Activated T-cell treated with anti-CD3 and anti-CD28 coated beads, Interleukin-2, amount 50 U/mL, for 48 hours (primary cell): ENCODE measurements around the gene TMEM174.
"Not testable (repeated sequence)": the region's sequence is repeated elsewhere in the genome, so short reads cannot be mapped to it uniquely, and the experiment has no call there.

Experiments
- DNase-seq, 2 experiments: peaks; one replicate each; pipeline ENCODE4 v3.0.0-alpha.2; 2020

TMEM174 gene

DNA sequence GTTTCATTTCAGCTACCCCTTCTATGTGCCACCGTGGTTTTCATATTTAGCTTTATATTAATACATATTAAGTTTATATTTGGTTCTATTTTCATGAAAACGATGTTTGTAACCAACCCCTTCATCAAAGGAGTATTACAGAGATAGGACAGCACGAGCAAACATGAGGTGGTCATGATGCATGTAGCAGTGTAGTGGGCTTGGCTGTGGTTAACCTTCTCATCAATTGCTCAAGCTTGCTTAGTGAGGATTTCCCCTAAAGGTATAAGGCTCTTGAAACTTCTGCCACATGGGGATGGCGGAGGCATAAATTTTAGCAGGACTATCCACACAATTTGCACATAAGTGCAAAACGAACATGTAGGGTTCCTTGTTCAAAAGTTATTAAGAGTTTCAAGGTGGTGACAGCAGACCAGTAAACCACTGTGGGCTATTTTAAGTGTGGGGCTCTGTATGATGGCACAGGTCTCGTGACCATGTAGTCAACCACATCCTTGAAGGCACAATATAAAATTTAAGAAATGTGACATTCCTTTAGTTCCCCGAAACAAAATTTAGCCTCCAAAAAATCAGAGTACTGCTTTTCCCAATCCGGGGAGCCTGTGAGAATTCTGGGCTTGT, 24.8 kb downstream of the TMEM174 start:
- DNase-seq = no peak

DNA sequence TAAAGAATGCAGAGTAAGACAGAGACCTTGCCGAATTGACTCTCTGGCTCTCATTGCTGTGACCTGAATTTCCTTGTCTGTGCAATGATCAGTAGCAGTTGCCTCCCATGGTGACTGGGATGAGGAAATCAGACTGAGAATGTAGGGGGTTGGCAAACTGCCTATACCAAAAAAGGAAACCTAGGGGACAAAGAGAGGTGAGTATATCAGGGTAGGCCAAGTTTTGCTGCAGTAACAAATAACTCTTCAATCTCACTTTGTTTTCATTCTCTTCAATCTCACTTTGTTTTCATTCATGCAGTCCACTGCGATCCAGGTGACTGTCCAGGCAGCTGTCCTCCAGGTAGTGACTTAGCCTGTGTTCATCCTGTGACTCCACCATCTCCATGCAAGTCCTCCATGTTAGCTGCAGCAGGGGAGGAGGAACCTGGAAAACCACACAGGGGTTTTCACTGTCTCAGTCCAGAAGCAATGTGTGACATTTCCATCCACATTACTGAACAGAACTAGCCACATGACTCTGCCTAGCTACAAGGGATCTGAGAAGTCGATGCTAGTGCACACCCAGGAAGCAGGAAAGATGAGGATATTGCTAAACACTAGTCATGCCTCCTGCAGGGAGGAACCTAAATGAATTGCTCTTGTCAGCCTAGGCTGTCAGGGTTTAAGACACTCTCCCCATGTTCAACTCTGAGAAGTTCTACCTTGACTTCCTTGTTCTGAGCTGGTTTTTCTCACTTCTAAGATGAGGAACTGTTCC, 26.0 kb downstream of the TMEM174 start:
- no peak for DNase-seq

DNA sequence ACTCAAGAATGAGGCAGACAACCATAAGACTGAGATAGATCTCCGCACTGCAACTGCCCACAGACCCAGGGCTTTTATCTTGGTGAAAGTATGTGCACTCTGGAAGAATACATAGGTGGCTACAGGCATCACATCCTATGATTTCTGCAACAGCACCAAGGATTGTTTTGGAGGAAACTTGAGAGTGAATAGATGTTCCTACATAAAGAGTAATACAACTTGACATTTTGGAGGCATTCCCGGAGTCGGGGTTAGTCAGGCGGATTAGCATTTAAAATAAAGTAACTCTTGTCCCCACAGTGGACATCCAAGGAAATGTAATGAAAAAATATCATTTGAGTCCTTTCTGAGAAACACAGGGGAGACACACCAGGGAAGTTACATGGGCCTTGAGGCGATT, 26.7 kb downstream of the TMEM174 start:
- DNase-seq = no peak

DNA sequence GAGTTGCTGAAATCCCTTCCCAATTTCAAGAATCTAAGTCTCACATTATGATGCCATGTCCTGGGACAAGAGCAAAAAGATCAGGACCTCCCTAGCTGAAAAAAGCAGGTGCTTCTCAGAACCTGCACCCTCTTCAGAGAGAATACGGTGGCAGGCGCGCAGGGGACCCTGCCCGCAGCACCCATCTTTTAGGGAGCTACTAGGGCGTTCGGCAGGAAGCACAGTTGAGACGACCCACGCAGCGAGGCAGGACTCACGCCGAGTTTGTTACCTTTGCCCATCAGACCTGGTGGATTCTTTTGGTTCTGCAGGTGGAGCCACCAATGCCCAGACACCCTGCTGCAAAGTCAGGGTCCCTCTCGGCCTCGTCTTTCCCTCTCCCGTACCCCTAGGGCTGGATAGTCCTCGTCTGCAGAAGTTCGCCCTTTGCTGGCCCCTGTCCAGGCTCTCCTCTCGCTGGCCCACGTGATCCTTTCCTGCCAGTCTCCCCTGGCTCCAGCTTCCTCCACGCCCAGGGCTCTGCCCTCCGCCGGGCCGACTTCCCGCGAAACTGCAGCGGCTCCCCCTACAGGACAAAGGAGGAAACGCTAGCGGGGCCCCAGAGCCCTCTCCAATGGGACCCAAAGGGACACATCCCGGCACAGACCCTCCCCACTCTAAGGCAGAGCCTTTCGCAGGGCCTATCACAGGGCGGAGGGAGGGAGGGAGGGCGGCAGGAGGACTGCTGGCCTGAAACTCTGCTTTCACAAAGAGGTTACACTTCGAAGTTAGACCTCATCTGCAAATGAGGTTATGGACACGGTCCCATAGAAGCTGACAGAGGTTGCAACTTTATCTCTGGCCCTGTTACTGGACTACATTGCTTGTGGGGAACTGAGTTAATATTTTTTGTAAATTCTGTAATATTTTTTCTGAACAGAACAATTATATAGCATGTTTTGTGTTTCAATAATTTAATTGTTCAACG, 28.8 kb downstream of the TMEM174 start:
- DNase-seq = peak; percentile 84 to 86

DNA sequence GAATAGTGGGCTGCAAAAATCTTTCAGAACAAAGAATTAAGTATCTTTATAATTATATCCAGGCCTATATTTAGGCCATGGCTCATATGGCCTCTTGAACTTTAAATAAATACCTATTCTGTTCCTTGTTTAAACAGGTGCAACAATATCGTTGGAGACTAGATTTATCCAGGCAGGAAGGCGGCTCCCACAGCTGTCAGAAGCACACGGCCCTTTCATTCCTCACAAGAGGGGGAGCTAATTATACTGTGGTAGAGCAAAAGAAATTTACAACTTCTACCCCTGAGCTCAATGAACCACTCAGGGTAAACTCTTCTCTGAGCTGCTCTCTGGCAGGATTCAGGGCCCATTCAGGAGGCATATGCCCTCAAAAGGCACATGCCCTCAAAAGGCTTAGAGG, 31.3 kb downstream of the TMEM174 start:
- no peak for DNase-seq

DNA sequence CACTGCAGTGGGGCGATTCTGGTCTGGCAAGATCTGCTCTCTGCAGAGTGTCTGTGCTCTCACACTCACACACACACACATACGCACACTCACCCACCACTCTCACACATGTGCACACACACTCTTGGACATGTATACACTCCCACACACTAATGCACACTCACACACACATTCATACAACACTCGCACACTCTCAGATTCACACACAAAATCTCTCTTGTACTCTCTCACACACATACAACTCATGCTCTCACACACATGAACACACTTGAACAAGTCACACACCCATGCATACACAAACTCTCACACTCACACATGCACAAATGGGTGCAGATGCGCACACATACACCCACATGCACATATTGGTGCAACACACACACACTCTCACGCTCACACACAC, 31.7 kb downstream of the TMEM174 start:
- no peak for DNase-seq

DNA sequence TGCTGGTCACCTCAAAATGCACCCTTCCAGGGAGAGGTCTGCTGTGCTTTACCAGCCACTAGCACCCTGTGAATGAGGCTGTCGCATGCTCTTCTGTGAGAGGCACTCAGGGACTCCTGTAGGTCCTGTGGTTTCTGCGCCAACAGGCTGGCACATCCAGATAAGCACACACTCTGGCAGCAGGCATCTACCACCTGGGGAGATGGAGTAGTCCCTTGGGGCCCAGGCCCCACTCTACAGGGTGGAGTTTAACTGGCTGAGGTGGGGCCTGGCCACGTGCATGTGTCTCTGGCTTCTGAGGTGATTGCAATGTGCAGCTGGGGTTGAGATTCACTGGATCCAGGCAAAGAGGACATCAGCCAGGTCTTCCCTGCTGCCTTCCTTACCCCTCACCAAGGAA, 32.3 kb downstream of the TMEM174 start:
- no peak for DNase-seq

DNA sequence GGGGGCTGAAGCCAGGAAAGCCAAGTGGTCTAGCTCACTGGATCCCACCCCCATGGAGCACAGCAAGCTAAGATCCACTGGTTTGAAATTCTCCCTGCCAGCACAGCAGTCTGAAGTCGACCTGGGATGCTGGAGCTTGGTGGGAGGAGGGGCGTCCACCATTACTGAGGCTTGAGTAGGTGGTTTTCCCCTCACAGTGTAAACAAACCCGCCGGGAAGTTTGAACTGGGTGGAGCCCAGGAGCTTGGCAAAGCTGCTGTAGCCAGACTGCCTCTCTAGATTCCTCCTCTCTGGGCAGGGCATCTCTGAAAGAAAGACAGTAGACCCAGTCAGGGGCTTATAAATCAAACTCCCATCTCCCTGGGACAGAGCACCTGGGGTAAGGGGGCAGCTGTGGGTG, 34.2 kb downstream of the TMEM174 start:
- DNase-seq = not testable (repeated sequence)

DNA sequence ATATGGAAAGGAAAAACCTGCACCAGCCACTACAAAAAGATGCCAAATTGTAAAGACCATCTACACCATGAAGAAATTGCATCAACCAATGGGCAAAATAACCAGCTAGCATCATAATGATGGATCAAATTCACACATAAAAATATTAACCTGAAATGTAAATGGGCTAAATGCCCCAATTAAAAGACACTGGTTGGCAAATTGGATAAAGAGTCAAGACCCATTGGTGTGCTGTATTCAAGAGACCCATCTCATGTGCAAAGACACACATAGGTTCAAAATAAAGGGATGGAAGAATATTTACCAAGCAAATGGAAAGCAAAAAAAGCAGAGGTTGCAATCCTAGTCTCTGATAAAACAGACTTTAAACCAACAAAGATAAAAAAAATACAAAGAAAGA, 36.1 kb downstream of the TMEM174 start:
- not testable (repeated sequence) for DNase-seq

DNA sequence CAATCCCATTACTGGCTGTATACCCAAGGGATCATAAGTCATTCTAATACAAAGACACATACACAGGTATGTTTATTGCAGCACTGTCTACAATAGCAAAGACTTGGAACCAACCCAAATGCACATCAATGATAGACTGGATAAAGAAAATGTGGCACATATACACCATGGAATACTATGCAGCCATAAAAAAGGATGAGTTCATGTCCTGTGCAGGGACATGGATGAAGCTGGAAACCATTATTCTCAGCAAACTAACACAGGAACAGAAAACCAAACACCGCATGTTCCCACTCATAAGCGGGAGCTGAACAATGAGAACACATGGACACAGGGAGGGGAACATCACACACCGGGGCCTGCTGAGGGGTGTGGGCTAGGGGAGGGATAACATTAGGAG, 39.7 kb downstream of the TMEM174 start:
- not testable (repeated sequence) for DNase-seq

DNA sequence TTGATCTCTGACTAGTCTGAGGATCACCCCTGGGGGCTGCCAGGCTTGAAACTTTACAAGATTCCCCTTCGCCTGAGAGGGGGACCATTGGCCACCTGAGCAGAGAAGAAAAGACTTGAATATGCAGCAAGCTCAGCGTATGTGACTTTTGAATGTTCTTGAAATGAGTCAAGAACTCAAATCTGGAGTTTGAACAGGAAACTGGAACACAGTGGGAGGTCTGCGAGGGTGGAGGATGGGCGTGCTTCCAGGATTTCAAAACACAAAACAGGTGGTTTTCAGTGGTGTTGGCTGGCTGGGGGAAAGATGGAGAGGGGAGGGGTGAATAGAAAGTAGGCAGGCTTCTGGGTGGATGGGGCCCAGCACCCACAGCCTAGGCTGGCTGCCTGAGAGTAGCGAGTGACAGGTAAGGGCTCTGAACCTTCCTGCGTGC, 40.6 kb downstream of the TMEM174 start:
- peak; percentile 44 to 50 for DNase-seq

DNA sequence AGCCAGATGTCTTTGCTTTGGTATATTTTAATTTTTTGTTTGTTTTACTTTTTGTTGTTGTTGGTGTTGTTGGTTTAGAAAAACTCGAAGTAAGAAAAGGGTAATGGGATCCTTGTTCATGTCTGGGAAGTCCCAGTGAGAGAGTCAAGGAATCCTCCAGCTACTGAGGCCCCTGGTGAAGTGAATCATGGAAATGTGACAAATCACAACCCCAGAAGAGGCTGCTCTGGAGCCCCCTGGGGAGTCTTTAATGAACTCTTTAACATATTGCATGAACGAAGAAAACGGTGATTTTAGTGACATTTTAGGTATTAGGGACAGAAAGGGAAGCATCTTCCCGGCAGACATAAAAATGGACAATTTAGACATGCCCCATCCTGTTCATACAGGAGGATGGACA, 41.3 kb downstream of the TMEM174 start:
- DNase-seq = no peak

DNA sequence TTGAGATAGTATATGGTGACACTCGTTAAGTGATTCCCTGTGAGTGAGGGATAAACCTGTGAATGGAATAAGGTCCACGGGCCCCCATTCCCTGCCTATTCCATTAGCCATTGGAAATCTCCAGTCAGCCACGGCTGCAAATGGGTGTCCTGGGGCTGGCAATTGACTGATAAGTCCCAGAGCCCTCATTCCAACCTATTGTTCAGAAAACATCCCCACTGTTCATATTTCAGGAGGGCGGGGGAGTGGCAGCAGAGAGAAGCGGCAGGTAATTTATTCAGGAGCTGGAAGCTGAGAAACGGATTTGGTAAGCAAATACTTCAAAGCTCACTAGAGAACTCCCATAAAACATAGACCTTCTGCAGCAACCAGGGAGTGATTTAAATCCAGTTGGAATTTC, 42.0 kb downstream of the TMEM174 start:
- DNase-seq = no peak

DNA sequence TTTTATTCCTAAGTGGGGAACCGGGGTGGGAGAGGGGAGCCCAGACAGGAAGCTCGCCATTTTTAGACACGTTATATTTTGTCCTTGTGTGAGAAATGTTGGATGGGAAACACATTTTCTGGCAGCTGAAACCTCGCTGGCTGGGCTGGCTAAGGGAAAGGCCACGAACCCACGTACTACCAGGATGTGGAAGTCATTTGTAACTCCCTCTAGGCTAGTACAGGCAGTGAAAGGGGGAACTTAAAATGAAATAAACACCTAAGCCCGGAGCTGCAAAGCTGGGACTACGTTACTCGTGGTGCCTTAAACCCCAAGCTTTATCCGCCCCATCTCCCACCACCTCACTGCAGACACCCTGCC, 42.5 kb downstream of the TMEM174 start:
- no peak for DNase-seq

DNA sequence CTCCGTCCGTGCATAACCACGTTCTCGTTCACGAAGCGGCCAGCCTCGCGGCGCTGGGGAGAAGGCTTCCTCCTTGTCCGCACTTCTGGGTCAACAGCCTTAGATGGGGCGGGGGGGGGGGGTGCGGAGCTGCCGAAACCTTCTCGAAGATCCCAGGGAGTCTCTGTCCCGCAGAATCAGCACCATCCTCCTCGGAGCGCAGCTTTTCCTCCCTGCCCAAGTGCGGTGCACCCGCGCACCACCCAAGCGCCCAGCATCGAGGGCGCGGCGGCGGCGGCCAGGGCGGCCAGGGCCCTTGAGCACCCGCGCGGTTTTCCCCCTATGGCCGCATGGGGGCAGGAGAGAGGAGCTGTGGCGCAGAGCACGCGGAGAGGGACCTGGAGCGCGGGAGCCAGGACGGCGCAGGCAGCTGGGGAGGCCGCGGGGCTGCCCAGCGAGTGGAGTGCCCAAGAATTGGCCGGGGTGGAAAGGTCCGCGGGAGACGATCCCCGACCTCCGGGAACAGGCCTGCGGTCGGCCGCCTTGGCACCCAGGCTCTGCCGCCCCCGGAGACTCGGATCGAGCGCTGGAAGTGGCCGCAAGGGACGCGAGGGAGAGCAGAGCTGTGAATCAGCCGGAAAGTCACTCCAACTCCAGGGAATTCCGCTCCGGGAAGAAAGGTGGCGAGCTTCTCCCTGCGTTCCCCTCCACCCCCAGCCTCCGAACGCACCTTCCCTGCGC, 43.1 kb downstream of the TMEM174 start:
- DNase-seq = peak; percentile 75 to 83

DNA sequence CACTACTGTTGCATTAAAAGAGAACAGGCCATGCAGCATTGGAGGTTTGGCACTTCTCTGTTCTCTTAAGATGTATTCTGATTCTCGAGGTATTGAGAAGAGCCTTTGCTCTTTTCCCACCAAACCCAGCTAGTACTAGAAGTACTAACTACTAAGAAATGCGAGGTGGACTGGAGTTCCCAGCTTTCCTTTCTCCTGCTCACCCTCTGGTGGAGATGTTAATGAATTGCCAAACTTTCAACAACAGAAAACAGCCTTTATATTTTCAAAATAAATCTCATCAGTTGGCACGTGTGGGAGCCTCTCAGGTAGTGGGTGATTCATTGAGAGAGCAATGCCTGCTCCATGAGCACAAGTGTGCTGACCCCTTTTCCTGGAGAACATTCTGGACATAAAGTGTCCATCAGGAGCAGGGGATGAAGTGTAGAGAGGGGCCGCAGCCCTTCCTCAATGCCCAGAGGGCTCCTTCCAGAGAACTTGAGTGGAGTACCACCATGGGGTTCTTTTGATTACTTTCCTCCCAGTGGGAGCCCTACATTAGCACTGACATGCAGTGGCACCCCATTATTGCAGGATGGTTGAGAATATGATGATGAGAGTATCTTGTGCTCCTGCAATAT, 45.7 kb downstream of the TMEM174 start:
- DNase-seq = no peak

DNA sequence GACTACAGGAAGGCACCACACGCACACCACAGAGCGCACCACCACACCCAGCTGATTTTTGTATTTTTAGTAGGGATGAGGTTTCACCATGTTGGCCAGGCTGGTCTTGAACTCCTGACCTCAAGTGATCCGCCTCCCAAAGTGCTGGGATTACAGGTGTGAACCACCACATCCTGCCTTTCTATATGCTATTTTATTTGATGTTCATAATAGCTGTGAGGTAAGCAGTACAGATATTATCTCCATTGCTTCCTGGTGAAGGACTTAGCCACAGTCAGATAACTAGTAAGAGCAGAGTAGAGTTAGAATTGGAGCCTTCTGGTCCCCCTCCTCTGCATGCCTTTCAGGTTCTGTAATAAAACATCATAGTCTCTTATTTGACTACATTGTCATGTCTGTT, 46.3 kb downstream of the TMEM174 start:
- DNase-seq = not testable (repeated sequence)

DNA sequence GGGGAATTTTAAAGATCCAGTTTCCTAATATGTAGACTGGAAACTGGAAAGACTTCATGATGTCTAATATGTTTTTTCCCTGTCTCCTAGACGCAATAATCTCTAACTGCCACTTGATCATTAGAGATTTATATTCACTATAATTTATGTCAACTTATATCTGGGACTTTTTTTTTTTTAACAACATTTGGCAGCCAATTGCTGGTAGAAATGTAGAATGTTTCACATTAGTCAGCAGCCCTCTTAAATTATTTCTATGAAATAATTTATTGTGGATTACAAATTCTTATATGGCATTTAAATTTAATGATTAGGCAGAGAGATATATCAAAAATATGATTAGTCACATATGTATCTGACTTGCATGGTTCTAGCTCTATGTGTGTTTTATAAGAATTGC, 48.2 kb downstream of the TMEM174 start:
- DNase-seq = no peak

DNA sequence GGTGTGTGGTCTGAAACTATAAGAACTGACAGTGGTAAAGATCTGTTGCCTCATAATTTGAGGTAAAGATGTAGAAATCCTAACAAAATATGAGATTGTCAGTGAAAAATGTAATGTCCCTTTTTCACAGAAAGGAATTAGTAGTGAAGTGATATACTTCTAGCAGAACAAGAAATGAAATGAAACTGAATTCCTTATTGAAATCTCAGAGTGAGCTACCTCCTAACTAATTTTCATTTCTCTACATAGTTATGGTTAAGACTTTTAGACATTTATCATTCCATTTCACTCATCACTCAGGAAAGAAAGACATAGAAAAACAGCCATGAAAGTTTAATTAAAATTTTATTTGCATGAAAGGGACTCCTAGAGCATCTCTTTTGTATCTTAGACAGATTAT, 48.7 kb downstream of the TMEM174 start:
- DNase-seq = no peak

DNA sequence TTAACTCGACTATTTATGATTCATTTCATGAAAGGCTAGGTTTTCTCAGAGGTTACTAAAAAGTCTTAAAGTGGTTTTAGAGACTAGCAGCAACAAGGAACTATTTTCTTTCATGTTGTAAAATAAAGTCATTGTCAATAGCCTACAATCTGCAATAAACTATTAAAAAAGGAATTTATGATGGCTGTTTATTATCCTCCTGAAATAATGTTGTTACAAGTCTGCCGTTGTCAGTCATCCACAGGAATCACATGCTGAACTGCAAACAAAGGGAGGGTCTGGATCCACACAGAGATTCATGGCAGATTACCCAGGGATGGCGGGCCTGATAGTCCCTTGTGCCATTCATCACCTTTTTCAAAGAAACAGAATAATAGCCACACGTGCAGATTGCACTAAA, 49.2 kb downstream of the TMEM174 start:
- no peak for DNase-seq
